ENCODE measurements around the gene SRD5A1.

SRD5A1 gene

DNA sequence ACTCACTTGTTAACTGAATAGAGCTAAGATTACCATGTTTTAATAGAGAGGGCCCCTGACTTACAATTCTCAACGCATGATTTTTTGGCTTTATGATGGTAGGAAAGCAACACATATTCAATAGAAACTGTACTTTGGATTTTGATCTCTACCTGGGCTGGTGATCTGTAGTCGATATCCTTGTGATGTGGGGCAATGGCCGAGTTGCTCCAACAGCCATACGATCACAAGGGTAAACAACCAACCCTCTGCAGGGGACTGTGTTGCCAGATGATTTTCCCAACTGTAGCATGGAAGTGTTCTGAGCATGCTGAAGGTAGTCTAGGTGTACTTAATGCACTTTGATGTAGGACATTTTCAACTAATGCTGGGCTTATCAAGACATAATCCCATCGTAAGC is 36.9 kb upstream of the SRD5A1 start:
- Mint-ChIP-seq H3K9me3 (no peaks in the 10 kb centered on the region), H3K4me1 (ENCODE audit: low read depth) (no peaks in the 10 kb centered on the region), H3K27ac (no peak overlapping the region), H3K4me3 (no peak overlapping the region), H3K36me3 (ENCODE audit: low read depth) (peaks cover 38% of the 10 kb centered on the region), H3K27me3 (ENCODE audit: low read depth) (peaks cover 2% of the 10 kb centered on the region)
- DNase-seq (ENCODE audit: low spot score), result no peak

DNA sequence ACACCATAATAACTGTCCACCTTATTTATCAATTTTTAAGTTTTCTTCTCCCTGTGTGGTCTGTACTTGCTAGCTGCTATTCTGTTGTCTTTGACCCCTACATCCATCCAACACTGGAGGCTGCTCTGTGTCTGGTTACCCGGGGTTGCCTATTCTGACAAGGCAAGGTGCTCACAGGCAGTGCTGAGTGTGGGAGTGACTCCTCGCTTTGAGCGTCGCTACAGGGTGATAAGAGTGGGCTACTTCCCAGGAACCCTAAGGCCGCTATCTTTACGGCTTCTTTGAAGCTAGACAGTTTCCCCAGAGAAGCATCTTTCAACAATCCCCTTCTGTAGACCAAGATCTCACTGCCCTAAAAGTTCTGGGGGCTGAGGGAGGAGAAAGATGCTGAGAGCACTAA is 35.7 kb upstream of the SRD5A1 start:
- H3K27ac Mint-ChIP-seq, result no peak overlapping the region
- DNase-seq (ENCODE audit: low spot score), result no peak
- no peaks in the 10 kb centered on the region for H3K9me3 Mint-ChIP-seq

DNA sequence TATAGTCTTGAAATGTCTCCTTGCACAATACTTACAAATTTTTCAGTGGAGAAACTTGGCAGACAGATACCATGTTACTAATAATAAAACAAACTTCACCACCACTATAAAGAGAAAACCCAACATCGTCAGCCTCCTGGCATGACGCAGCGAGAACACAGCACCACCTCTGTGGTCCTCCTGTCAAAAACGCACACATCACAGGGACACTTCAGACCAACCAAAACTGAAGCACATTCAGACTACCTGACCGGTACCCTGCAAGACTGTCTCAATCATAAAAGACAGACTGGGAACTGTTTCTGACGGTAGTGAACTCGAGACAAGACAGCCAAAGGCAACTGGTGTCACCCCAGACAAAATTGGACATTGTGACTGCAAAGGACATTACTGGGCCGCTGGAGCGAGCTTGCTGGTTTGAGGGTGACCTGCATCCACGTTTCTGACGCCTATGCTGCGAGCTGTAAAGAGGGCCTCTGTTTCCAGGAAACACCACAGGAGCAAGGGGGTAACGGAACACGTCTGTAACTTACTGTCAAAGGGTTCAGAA is 34.8 kb upstream of the SRD5A1 start:
- DNase-seq (ENCODE audit: low spot score), result no peak
- H3K9me3 Mint-ChIP-seq, result no peaks in the 10 kb centered on the region
- no peak overlapping the region for H3K27ac Mint-ChIP-seq
- no peaks in the 10 kb centered on the region for H3K27me3 Mint-ChIP-seq (ENCODE audit: low read depth)
- H3K4me1 Mint-ChIP-seq (ENCODE audit: low read depth), result no peaks in the 10 kb centered on the region
- peaks cover 54% of the 10 kb centered on the region for H3K36me3 Mint-ChIP-seq (ENCODE audit: low read depth)
- H3K4me3 Mint-ChIP-seq, result no peak overlapping the region

More for the DNA sequence above, 35.7 kb upstream of the SRD5A1 start:
- Mint-ChIP-seq H3K36me3 (ENCODE audit: low read depth) (peaks cover 49% of the 10 kb centered on the region), H3K4me3 (no peak overlapping the region), H3K4me1 (ENCODE audit: low read depth) (no peaks in the 10 kb centered on the region), H3K27me3 (ENCODE audit: low read depth) (no peaks in the 10 kb centered on the region)

DNA sequence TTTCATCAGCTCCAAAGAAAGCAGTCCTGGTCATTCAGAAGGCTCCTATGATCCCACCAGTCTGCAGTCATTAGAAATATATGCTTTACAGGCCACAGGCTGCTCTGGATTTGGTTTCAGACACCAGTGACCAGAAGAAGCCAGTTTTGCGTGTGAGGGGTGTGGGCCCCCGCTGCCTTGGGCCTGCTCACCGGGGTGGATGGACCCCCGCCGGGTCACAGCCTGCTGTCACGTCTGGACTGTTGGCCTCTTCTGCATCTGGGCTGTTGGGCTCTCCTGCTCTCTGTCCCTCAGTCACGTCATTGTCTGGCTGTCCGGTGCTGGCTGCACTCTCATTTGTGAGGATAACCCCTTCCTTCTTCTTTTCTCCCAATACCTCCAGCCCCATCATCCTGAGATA is 33.5 kb upstream of the SRD5A1 start:
- peaks cover 63% of the 10 kb centered on the region for H3K36me3 Mint-ChIP-seq (ENCODE audit: low read depth)
- no peak overlapping the region for H3K27ac Mint-ChIP-seq
- H3K4me3 Mint-ChIP-seq, result no peak overlapping the region

DNA sequence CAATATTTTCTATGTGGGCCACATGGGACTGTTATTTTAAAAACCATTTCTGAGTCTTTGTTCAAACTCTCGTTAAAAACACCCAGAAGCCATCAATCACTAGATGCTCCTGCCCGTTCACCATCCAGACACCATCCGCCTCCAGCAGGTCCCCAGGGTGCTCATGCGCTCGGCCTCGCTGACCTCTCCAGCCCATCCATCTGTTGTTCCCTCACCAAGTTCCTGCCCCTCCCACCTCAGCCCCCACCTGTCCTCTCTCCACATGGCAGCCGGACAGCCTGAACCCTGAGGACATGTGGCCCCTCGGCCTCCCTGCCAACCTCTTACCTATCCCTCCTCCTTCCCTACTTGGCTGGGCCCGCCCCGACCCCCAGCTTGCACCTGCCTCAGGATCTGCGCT is 32.0 kb upstream of the SRD5A1 start:
- H3K36me3 Mint-ChIP-seq (ENCODE audit: low read depth), result peaks cover 71% of the 10 kb centered on the region
- no peak overlapping the region for H3K27ac Mint-ChIP-seq
- no peaks in the 10 kb centered on the region for H3K9me3 Mint-ChIP-seq
- no peaks in the 10 kb centered on the region for H3K27me3 Mint-ChIP-seq (ENCODE audit: low read depth)
- no peak overlapping the region for H3K4me3 Mint-ChIP-seq
- DNase-seq (ENCODE audit: low spot score), result no peak
- H3K4me1 Mint-ChIP-seq (ENCODE audit: low read depth), result no peaks in the 10 kb centered on the region

More for the DNA sequence above, 33.5 kb upstream of the SRD5A1 start:
- Mint-ChIP-seq H3K27me3 (ENCODE audit: low read depth) (no peaks in the 10 kb centered on the region), H3K4me1 (ENCODE audit: low read depth) (no peaks in the 10 kb centered on the region), H3K9me3 (no peaks in the 10 kb centered on the region)
- DNase-seq (ENCODE audit: low spot score), result no peak

DNA sequence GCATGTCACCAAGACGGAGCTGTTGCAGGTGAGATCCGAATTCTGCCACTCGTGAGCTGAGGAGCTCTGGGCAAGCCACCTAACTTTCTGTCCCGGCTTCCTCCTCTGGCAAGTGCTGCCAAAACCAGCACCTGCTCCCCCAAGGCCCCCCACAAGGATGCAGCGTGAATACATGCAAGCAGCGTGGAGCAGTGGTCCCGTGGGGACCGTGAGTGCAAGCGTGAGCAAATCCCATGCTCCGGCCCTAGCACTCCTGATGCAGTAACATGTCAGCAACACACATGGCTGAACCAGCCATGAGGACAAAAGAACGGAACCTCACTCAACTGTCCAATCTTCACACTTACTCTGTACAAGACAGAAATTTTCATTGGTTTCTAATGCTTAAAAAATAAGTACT is 31.4 kb upstream of the SRD5A1 start:
- DNase-seq (ENCODE audit: low spot score), result no peak
- Mint-ChIP-seq H3K36me3 (ENCODE audit: low read depth) (peaks cover 67% of the 10 kb centered on the region), H3K4me1 (ENCODE audit: low read depth) (no peaks in the 10 kb centered on the region), H3K27ac (no peak overlapping the region), H3K4me3 (no peak overlapping the region), H3K9me3 (no peaks in the 10 kb centered on the region), H3K27me3 (ENCODE audit: low read depth) (no peaks in the 10 kb centered on the region)

DNA sequence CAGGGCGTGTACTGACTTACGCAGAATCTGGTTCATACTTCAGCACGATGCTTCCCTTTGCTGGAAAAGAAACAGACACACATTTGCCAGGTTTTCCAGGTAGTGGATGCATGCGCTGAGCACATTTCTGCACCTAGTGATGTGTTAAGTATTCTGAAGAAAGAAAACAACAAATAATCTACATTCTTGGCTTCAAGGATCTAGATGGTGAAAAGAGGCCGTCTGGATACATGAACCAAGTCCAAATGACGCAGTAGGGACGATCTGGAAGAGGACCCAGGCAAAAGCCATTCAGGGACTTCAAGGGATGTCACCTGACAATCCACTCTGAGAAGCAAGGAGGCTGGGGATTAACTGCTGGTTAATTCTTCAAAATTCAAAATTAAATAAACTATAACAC is 30.8 kb upstream of the SRD5A1 start:
- H3K36me3 Mint-ChIP-seq (ENCODE audit: low read depth), result peaks cover 67% of the 10 kb centered on the region

DNA sequence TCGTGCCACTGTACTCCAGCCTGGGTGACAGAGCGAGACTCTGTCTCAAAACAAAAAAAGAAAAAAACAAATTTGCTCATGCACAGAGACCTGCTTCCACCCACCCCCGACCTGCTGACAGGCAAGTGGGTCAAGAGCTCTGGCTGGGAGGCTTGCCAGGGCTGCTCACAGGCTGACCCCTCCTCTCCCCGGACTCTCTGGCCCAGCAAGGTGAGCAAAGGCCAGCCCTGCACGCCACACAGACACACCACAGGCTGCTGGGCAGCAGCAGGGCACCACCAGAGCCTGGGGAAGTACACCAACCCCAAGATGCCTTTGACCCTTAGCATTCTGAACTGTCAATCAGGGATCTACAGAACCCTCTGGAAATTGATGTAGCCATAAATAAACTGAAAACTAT is 29.6 kb upstream of the SRD5A1 start:
- no peak for DNase-seq (ENCODE audit: low spot score)
- peaks cover 69% of the 10 kb centered on the region for H3K36me3 Mint-ChIP-seq (ENCODE audit: low read depth)
- H3K27me3 Mint-ChIP-seq (ENCODE audit: low read depth), result no peaks in the 10 kb centered on the region
- no peaks in the 10 kb centered on the region for H3K9me3 Mint-ChIP-seq
- H3K27ac Mint-ChIP-seq, result no peak overlapping the region
- no peaks in the 10 kb centered on the region for H3K4me1 Mint-ChIP-seq (ENCODE audit: low read depth)
- no peak overlapping the region for H3K4me3 Mint-ChIP-seq

More for the DNA sequence above, 30.8 kb upstream of the SRD5A1 start:
- no peaks in the 10 kb centered on the region for H3K27me3 Mint-ChIP-seq (ENCODE audit: low read depth)
- DNase-seq (ENCODE audit: low spot score), result no peak
- H3K4me1 Mint-ChIP-seq (ENCODE audit: low read depth), result no peaks in the 10 kb centered on the region
- no peaks in the 10 kb centered on the region for H3K9me3 Mint-ChIP-seq
- H3K27ac Mint-ChIP-seq, result no peak overlapping the region
- H3K4me3 Mint-ChIP-seq, result no peak overlapping the region

DNA sequence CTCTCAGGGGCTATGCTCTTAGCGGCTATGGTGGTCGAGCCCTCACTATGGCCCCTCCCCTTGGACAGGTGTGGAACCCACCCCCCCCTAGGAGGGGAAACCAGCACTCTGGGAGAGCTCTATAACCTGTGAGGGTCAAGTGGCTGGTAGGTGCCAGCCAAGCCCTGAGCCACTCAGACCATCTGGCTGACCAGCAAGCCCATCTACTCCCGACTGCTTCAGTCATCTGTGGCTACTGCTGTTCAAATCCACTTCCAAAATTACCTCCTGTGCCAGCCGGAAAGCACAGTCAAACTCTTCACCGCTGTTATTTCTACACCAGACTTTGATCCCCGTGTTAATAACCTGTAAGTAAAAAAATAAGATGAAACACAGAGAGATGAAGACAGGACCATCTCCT is 28.9 kb upstream of the SRD5A1 start:
- Mint-ChIP-seq H3K4me1 (ENCODE audit: low read depth) (no peaks in the 10 kb centered on the region), H3K36me3 (ENCODE audit: low read depth) (peaks cover 73% of the 10 kb centered on the region), H3K27ac (no peak overlapping the region), H3K27me3 (ENCODE audit: low read depth) (no peaks in the 10 kb centered on the region), H3K4me3 (no peak overlapping the region), H3K9me3 (no peaks in the 10 kb centered on the region)
- no peak for DNase-seq (ENCODE audit: low spot score)

DNA sequence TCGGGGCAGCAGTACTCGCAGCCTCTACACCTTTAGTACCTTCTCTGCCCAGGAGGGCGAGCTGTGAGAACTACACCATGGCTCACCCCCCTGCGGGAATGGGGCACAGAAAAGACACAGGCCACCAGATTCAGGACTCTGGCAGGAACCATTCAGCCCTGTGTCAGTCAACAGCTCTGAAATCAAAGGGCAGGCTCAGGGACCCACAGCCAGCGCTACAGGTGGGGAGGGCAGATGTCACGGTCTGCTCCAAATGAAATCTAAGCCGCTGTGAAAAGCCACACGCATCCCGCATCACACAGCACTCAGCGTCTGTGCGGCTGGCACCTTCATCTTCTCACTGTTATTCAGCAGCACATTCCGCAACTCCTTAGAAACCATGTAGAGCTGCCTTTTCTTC is 28.3 kb upstream of the SRD5A1 start:
- no peak overlapping the region for H3K27ac Mint-ChIP-seq
- no peaks in the 10 kb centered on the region for H3K4me1 Mint-ChIP-seq (ENCODE audit: low read depth)
- no peaks in the 10 kb centered on the region for H3K27me3 Mint-ChIP-seq (ENCODE audit: low read depth)
- no peak overlapping the region for H3K4me3 Mint-ChIP-seq
- no peaks in the 10 kb centered on the region for H3K9me3 Mint-ChIP-seq
- DNase-seq (ENCODE audit: low spot score), result no peak
- H3K36me3 Mint-ChIP-seq (ENCODE audit: low read depth), result peaks cover 79% of the 10 kb centered on the region

DNA sequence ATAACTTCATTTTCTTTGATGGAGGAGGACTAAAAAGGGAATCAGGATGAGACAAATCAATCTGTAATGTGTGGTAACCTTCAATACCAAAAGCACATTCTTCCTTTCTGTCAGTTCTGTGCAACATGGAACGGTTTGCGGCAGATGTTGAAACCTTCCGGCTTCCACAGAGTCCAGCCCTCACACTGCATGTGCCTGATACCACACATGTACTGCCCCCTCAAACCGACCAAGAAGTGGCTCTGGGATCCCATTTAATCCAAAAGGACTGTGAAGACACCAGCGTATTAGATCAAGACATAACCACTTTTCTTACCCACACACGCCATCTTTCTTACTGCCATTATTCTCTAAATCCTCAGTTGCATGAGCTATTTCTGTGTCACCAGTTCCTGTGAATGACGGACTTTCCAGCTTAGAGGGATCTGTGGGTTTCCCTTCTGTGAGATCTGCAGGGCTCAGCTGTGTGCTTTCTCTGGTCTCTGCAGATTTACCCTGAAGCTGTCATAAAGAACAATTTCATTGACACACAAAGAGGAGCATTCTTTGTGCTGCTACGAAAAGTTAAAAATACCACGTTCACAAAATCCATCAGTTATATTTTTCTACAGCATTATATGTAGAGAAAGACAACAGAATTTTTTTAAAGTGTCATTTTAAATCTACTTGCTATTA is 26.2 kb upstream of the SRD5A1 start:
- Mint-ChIP-seq H3K27ac (peak overlapping the region; percentile 20), H3K36me3 (ENCODE audit: low read depth) (peaks cover 76% of the 10 kb centered on the region), H3K9me3 (no peaks in the 10 kb centered on the region), H3K4me3 (no peak overlapping the region), H3K27me3 (ENCODE audit: low read depth) (no peaks in the 10 kb centered on the region), H3K4me1 (ENCODE audit: low read depth) (no peaks in the 10 kb centered on the region)
- no peak for DNase-seq (ENCODE audit: low spot score)

DNA sequence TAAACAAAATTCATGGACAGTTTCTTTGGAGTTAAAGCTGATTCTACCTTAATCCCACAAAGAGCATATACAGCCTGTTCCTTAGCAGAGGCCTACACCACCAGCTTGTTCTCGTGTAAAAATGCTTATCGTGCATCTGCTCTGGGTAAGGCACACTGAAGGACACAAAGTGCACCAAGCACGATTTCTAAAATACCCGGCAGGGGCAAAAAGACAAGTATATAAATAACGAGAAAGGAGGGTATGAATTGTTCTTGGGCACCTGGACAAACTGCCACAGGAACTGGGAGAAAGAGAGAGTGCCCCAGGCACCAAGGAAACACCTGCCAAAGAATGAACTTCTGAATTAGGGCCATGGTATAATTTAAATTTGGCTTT is 25.7 kb upstream of the SRD5A1 start:
- no peaks in the 10 kb centered on the region for H3K27me3 Mint-ChIP-seq (ENCODE audit: low read depth)
- no peak for DNase-seq (ENCODE audit: low spot score)
- no peak overlapping the region for H3K4me3 Mint-ChIP-seq
- peaks cover 76% of the 10 kb centered on the region for H3K36me3 Mint-ChIP-seq (ENCODE audit: low read depth)
- no peaks in the 10 kb centered on the region for H3K4me1 Mint-ChIP-seq (ENCODE audit: low read depth)
- H3K9me3 Mint-ChIP-seq, result no peaks in the 10 kb centered on the region
- H3K27ac Mint-ChIP-seq, result no peak overlapping the region

DNA sequence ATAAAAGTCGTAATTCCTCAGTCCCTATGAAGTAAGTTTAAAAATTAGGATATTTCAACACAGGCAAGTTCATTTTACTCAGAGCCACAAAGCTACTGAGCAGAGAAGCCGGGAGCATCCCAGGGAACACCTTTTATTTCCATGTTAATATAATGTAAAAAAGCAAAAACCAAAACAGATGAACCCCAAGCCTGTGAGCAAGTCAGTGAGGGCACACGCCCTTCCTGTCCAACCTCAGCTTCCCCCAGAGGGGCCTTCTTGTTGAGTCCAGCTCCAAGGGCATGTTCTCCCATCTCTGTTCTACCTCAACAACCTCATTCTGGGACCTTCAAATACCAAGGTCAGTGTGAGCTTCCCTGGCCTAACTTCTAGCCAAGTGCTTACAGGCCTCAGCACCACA is 25.2 kb upstream of the SRD5A1 start:
- peaks cover 74% of the 10 kb centered on the region for H3K36me3 Mint-ChIP-seq (ENCODE audit: low read depth)
- no peaks in the 10 kb centered on the region for H3K27me3 Mint-ChIP-seq (ENCODE audit: low read depth)
- H3K4me3 Mint-ChIP-seq, result no peak overlapping the region
- DNase-seq (ENCODE audit: low spot score), result no peak
- H3K4me1 Mint-ChIP-seq (ENCODE audit: low read depth), result no peaks in the 10 kb centered on the region
- H3K27ac Mint-ChIP-seq, result no peak overlapping the region
- no peaks in the 10 kb centered on the region for H3K9me3 Mint-ChIP-seq

DNA sequence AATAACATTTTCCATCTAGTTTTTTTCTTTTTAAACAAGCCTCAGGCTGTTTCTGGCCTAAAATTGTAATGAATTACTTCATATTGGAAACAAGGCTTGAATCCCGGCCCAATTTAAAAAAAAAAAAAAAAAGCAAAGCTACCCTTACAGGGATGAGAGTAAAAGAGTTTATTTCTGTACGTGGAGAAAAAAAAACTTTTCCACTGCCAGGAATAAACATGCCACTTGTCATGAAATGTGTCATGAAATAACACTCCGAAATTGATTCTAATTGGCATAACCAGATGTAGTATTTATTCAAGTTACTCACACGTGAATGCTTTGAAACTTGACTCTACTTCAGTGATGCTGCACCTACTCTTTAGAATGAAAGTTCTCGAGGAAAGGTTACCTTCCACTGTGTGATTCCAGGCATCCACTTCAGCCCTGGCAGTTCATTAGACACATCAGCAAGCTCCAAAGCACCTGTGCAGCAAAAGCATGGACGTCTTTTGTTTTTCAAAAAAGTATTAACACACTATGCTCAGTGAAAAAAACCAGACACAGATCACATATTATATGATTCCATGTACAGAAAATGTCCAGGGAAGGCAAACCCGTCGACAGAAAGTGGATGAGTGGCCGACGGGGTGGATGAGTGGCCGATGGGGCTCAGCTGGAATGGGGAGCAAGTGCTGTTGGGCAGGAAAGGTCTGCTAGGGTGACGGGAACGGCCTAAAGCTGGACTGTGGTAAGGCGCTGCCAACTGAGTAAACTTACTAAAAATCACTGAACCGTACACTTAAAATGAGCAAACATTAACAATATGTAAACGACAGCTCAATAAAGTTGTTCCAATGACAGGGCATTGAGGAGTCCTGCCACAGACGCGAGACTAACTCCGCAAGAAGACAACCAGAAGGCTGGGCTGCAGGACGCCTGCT is 21.6 kb upstream of the SRD5A1 start:
- Mint-ChIP-seq H3K36me3 (ENCODE audit: low read depth) (peaks cover 79% of the 10 kb centered on the region), H3K4me1 (ENCODE audit: low read depth) (peaks cover 7% of the 10 kb centered on the region), H3K4me3 (no peak overlapping the region), H3K27ac (no peak overlapping the region), H3K9me3 (no peaks in the 10 kb centered on the region), H3K27me3 (ENCODE audit: low read depth) (no peaks in the 10 kb centered on the region)
- DNase-seq (ENCODE audit: low spot score), result no peak
